GM12878 (cell line): ENCODE measurements around the gene HLA-DQB1. TPM values are rescaled to one million over a fixed set of nuclear protein-coding genes. Genes with fewer than 3 reads are reported as not detected.
"Not testable (repeated sequence)": the region's sequence is repeated elsewhere in the genome, so short reads cannot be mapped to it uniquely, and the experiment has no call there.

Source experiments
- ATAC-seq: fragments of 200-7000 bp; cut with Tn5 transposase; 3 replicates; pipeline ENCODE4 v1.9.1; 2020; ENCODE audit warnings: mild to moderate bottlenecking, moderate library complexity
- BruUV-seq: library from RNA; stranded (reverse); fragments of 400-500 nt; replicated peaks from 2 replicates; lab custom pipeline; 2021; lab: Mats Ljungman, UMichigan
- CTCF ChIA-PET: fragments of 300-600 bp; sonication (Branson Sonifier 250); formaldehyde crosslinking; extraction: SDS; loops from one replicate; lab custom pipeline; 2021; ENCODE audit warnings: inconsistent platforms; lab: Yijun Ruan, JAX
- POLR2A ChIA-PET: fragments of 350-600 bp; formaldehyde crosslinking; extraction: SDS; loops from one replicate; lab custom pipeline; 2021; ENCODE audit warnings: inconsistent platforms; lab: Charles Lee
- RAD21 ChIA-PET: fragments of 300-600 bp; sonication (Branson Sonifier 250); formaldehyde crosslinking; loops from one replicate; lab custom pipeline; 2023; ENCODE audit warnings: antibody characterized with exemption; ENCODE audit not compliant: unreplicated experiment; lab: Charles Lee
- SMC1A ChIA-PET: fragments of 300-600 bp; sonication (Branson Sonifier 250); formaldehyde crosslinking; loops from one replicate; lab custom pipeline; 2023; ENCODE audit not compliant: unreplicated experiment, uncharacterized antibody; lab: Charles Lee
- DNase-seq: peaks from one replicate; pipeline ENCODE4 v3.0.0-alpha.2; 2011; ENCODE audit warnings: low read depth, low spot score
- FAIRE-seq: peaks from 3 replicates; lab custom pipeline; 2011; peaks lifted over from hg19 to GRCh38; lab: Jason Lieb, UNC
- H2AFZ ChIP-seq: 2 replicates; pipeline ENCODE4 v1.6.0; 2011; ENCODE audit warnings: low read depth, low read length, control low read depth; ENCODE audit not compliant: control insufficient read depth
- H3K27ac ChIP-seq: 2 replicates; pipeline ENCODE4 v1.5.1; 2011; ENCODE audit warnings: control low read depth; ENCODE audit not compliant: control insufficient read depth, insufficient read depth
- H3K27me3 ChIP-seq, 2 experiments: replicated peaks in 1 of 2; 2 replicates each; pipeline versions ENCODE4 v1.6.0 to v1.6.1; 2011; ENCODE audit warnings: low read length in 1 of 2; ENCODE audit not compliant: control insufficient read depth in 2 of 2, insufficient read depth in 2 of 2
- H3K36me3 ChIP-seq, 2 experiments: 2 replicates each; pipeline ENCODE4 v1.5.1; 2011; ENCODE audit warnings: low read length in 1 of 2; ENCODE audit not compliant: control insufficient read depth in 2 of 2, insufficient read depth in 2 of 2
- H3K4me1 ChIP-seq: 2 replicates; pipeline ENCODE4 v1.6.1; 2011; ENCODE audit warnings: mild to moderate bottlenecking, low read length, moderate library complexity, mixed read lengths; ENCODE audit not compliant: control insufficient read depth, insufficient read depth
- H3K4me2 ChIP-seq: 2 replicates; pipeline ENCODE4 v1.6.0; 2011; ENCODE audit warnings: control low read depth; ENCODE audit not compliant: control insufficient read depth, insufficient read depth
- H3K4me3 ChIP-seq: fragments of 200-600 bp; sonication (generic); 2 replicates; pipeline ENCODE4 v1.5.1; 2016
- H3K79me2 ChIP-seq: 2 replicates; pipeline ENCODE4 v1.6.0; 2011; ENCODE audit warnings: low read length; ENCODE audit not compliant: control insufficient read depth, insufficient read depth
- H3K9ac ChIP-seq: 2 replicates; pipeline ENCODE4 v1.8.0; 2011; ENCODE audit warnings: low read length, control low read depth, mixed read lengths; ENCODE audit not compliant: control insufficient read depth, insufficient read depth
- H3K9me3 ChIP-seq: replicated peaks from 3 replicates; pipeline ENCODE4 v1.5.1; 2011; ENCODE audit warnings: mild to moderate bottlenecking, low read length; ENCODE audit not compliant: control insufficient read depth, insufficient read depth
- H4K20me1 ChIP-seq: 2 replicates; pipeline ENCODE4 v1.6.0; 2011; ENCODE audit not compliant: control insufficient read depth, insufficient read depth
- MEF2A ChIP-seq: IDR thresholded peaks from 2 replicates; pipeline ENCODE4 v1.6.1; 2011; ENCODE audit warnings: low read depth, mild to moderate bottlenecking, low read length, moderate library complexity; ENCODE audit not compliant: insufficient read depth
- RELB ChIP-seq: fragments of 450-650 bp; IDR thresholded peaks from 2 replicates; pipeline ENCODE4 v1.6.1; 2017; ENCODE audit warnings: low read depth, mild to moderate bottlenecking, moderate library complexity
- WGBS: methylation state at CpG from one replicate; pipeline ENCODE4 v1.1.6; 2016; ENCODE audit warnings: low lambda C conversion rate; ENCODE audit not compliant: insufficient replicate concordance, insufficient coverage; ENCODE audit errors: missing lambda C conversion rate; 5-methylcytosine and 5-hydroxymethylcytosine counted together
- in situ Hi-C: fragments of 300-500 bp; cut with MboI; formaldehyde crosslinking; loops from 9 replicates; pipeline ENCODE4 v1.14.3; 2018; ENCODE audit warnings: mixed read lengths
- intact Hi-C: fragments of 100-400 bp; cut with micrococcal nuclease; formaldehyde crosslinking; loops from one replicate; pipeline ENCODE4 v1.14.2; 2022; ENCODE audit not compliant: unreplicated experiment
- polyA plus RNA-seq, 11 experiments: library from polyadenylated mRNA; depleted of rRNA in 4 of 11; unstranded in 6 of 11; stranded (reverse) in 5 of 11; fragments of >200 nt; fragmentation: Nextera tagmentation in 4 of 11; fragmentation: Illumina TruSeq in 1 of 11; extraction: Ambion mirVana in 4 of 11; extraction: Trizol in 1 of 11; gene quantifications; 1 replicate in 1 of 11; 2 replicates in 10 of 11; pipeline versions ENCODE4 v1.2.1 to v1.2.3, GENCODE V29; 2011 to 2016; ENCODE audit warnings: inconsistent platforms in 2 of 11, missing spikeins in 2 of 11, low read depth in 1 of 11
- total RNA-seq, 4 experiments: library from RNA; depleted of rRNA in 3 of 4; stranded (reverse); fragments of >200 nt in 3 of 4; fragmentation: Illumina TruSeq in 1 of 4; extraction: Trizol in 1 of 4; gene quantifications; 2 replicates each; pipeline versions ENCODE4 v1.2.1 to v1.2.3, GENCODE V29; 2013 to 2021

HLA-DQB1 gene
- total and polyA plus RNA-seq, 10 of the 15 experiments (the other 5 are each of a cell fraction or from before 2014, with no cell fraction given): 38.1 to 403 (median 91.4) TPM

- TF ChIP-seq RELB (no peak), MEF2A (no peak)
Measured at GRCh38 chr6:32709625-32710024, 43.2 kb upstream of the HLA-DQB1 start (continued).

GRCh38 chr6:32705164-32705563 lies 38.7 kb upstream of the HLA-DQB1 start:
- intact Hi-C loops: loop anchor here (10.0 kb wide), 1 partner anchor 460 kb away; no protein-coding TSS in a partner anchor
- ATAC-seq, H3K36me3 ChIP-seq, H2AFZ ChIP-seq, DNase-seq, H3K4me2 ChIP-seq, in situ Hi-C loops, H3K27me3 ChIP-seq, H3K27ac ChIP-seq, H3K4me1 ChIP-seq, H3K9me3 ChIP-seq, FAIRE-seq, H3K79me2 ChIP-seq, BruUV-seq, H3K9ac ChIP-seq, H3K4me3 ChIP-seq, H4K20me1 ChIP-seq, POLR2A ChIA-PET: not testable (repeated sequence)
- CTCF ChIA-PET: interaction anchor here (0.6 to 1.5 kb wide), 2 partner anchors 81 to 82 kb away, joined by 3 to 4 read pairs; no protein-coding TSS in a partner anchor
- WGBS: 33% methylated on average over 3 of the region's 3 CpGs
- RAD21 ChIA-PET: interaction anchor here (1.0 kb wide), 1 partner anchor 81 kb away, joined by 4 read pairs; no protein-coding TSS in a partner anchor
- SMC1A ChIA-PET: interaction anchor here (0.6 to 3.8 kb wide), 3 partner anchors 81 to 291 kb away, joined by 3 to 30 read pairs (median 4); no protein-coding TSS in a partner anchor
